ENCODE measurements around the gene CENPN.

Gene CENPN

GRCh38 chr16:80991792-80992430, 15.1 kb upstream of the CENPN start:
- DNase-seq = no peak

- no peak for DNase-seq
Measured at GRCh38 chr16:80992676-80993293, 14.2 kb upstream of the CENPN start.

- DNase-seq = peak; percentile 87
Measured at GRCh38 chr16:80993307-80993706, 13.7 kb upstream of the CENPN start.

GRCh38 chr16:80993834-80994233, 13.2 kb upstream of the CENPN start:
- no peak for DNase-seq

- peak; percentile 26 for DNase-seq
Measured at GRCh38 chr16:80994451-80994850, 12.6 kb upstream of the CENPN start.

GRCh38 chr16:80996688-80997138, 10.3 kb upstream of the CENPN start:
- peak; percentile 30 for DNase-seq

GRCh38 chr16:80997139-80997798, 9.7 kb upstream of the CENPN start:
- DNase-seq = peak; percentile 25

GRCh38 chr16:80997964-80998620, 8.9 kb upstream of the CENPN start:
- DNase-seq = no peak

GRCh38 chr16:81000873-81001272, 6.1 kb upstream of the CENPN start:
- no peak for DNase-seq

- no peak for DNase-seq
Measured at GRCh38 chr16:81001330-81001729, 5.7 kb upstream of the CENPN start.

GRCh38 chr16:81003064-81003463, 4.0 kb upstream of the CENPN start:
- DNase-seq = no peak

- DNase-seq = peak; percentile 24
Measured at GRCh38 chr16:81003610-81004460, 3.2 kb upstream of the CENPN start.

- DNase-seq = peak; percentile 64
Measured at GRCh38 chr16:81004646-81005353, 2.2 kb upstream of the CENPN start.

- DNase-seq = no peak
Measured at GRCh38 chr16:81005610-81006161, 1.3 kb upstream of the CENPN start.

- DNase-seq = no peak
Measured at GRCh38 chr16:81006211-81006812, 702 bp upstream of the CENPN start.

- no peak for DNase-seq
Measured at GRCh38 chr16:81008505-81008789, 1.4 kb downstream of the CENPN start.

GRCh38 chr16:81012974-81013373, 6.0 kb downstream of the CENPN start:
- DNase-seq = no peak

GRCh38 chr16:81014672-81015071, 7.7 kb downstream of the CENPN start:
- DNase-seq = no peak

- no peak for DNase-seq
Measured at GRCh38 chr16:81018496-81018895, 11.5 kb downstream of the CENPN start.

- no peak for DNase-seq
Measured at GRCh38 chr16:81026429-81026828, 19.4 kb downstream of the CENPN start.

- no peak for DNase-seq
Measured at GRCh38 chr16:81029930-81030604, 23.1 kb downstream of the CENPN start.
